ENCODE results near the gene PXMP2.

DNA sequence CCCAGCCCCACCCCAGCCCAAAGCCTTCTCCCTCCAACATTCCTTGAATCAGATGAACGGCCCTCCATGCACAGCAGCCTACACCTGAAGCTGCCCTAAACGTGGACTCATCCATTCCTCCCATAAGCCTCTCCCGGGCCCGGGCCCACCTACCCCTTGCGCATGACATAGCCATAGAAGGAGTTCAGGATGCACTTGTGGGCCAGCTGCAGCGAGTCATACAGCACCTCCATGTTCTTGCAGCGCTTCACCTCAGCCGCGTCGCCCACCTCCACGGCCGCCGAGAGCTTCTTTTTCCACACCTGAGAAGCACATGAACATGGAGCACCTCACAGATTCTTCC is 22.3 kb upstream of the PXMP2 start:
- TF ChIP-seq, protein P1, sequence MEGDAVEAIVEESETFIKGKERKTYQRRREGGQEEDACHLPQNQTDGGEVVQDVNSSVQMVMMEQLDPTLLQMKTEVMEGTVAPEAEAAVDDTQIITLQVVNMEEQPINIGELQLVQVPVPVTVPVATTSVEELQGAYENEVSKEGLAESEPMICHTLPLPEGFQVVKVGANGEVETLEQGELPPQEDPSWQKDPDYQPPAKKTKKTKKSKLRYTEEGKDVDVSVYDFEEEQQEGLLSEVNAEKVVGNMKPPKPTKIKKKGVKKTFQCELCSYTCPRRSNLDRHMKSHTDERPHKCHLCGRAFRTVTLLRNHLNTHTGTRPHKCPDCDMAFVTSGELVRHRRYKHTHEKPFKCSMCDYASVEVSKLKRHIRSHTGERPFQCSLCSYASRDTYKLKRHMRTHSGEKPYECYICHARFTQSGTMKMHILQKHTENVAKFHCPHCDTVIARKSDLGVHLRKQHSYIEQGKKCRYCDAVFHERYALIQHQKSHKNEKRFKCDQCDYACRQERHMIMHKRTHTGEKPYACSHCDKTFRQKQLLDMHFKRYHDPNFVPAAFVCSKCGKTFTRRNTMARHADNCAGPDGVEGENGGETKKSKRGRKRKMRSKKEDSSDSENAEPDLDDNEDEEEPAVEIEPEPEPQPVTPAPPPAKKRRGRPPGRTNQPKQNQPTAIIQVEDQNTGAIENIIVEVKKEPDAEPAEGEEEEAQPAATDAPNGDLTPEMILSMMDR (IDR thresholded peaks at IDR 0.05) = no peak
- TF ChIP-seq EZH2 (IDR thresholded peaks at IDR 0.05) = no peak

Measured in neural progenitor cell (in vitro differentiated cells).